ENCODE data around the gene SPEF2.

SPEF2 gene

GRCh38 chr5:35717718-35718117, 100.1 kb downstream of the SPEF2 start:
- TF ChIP-seq GATA2 (IDR thresholded peaks at IDR 0.05; ENCODE audit: low read depth, low read length): no peak
- no peak for TF ChIP-seq GATA3 (IDR thresholded peaks at IDR 0.05; ENCODE audit: low read depth, low read length)

GRCh38 chr5:35735718-35736117, 118.1 kb downstream of the SPEF2 start:
- TF ChIP-seq GATA2 (IDR thresholded peaks at IDR 0.05; ENCODE audit: low read depth, low read length) (no peak), GATA3 (IDR thresholded peaks at IDR 0.05; ENCODE audit: low read depth, low read length) (no peak)

GRCh38 chr5:35736280-35736679, 118.6 kb downstream of the SPEF2 start:
- TF ChIP-seq GATA2 (IDR thresholded peaks at IDR 0.05; ENCODE audit: low read depth, low read length) (no peak), GATA3 (IDR thresholded peaks at IDR 0.05; ENCODE audit: low read depth, low read length) (no peak)

GRCh38 chr5:35741126-35741716, 123.6 kb downstream of the SPEF2 start:
- TF ChIP-seq GATA3 (IDR thresholded peaks at IDR 0.05; ENCODE audit: low read depth, low read length) (no peak), GATA2 (IDR thresholded peaks at IDR 0.05; ENCODE audit: low read depth, low read length) (no peak)

- TF ChIP-seq GATA2 (IDR thresholded peaks at IDR 0.05; ENCODE audit: low read depth, low read length) (no peak), GATA3 (IDR thresholded peaks at IDR 0.05; ENCODE audit: low read depth, low read length) (no peak)
These were observed 124.3 kb downstream of the SPEF2 start for GRCh38 chr5:35741971-35742370.

GRCh38 chr5:35743644-35744043, 126.0 kb downstream of the SPEF2 start:
- TF ChIP-seq GATA2 (IDR thresholded peaks at IDR 0.05; ENCODE audit: low read depth, low read length): no peak
- TF ChIP-seq GATA3 (IDR thresholded peaks at IDR 0.05; ENCODE audit: low read depth, low read length): no peak

- TF ChIP-seq GATA3 (IDR thresholded peaks at IDR 0.05; ENCODE audit: low read depth, low read length) (no peak), GATA2 (IDR thresholded peaks at IDR 0.05; ENCODE audit: low read depth, low read length) (no peak)
These were observed 127.5 kb downstream of the SPEF2 start for GRCh38 chr5:35745193-35745592.

- TF ChIP-seq GATA2 (IDR thresholded peaks at IDR 0.05; ENCODE audit: low read depth, low read length): no peak
- no peak for TF ChIP-seq GATA3 (IDR thresholded peaks at IDR 0.05; ENCODE audit: low read depth, low read length)
These were observed 128.0 kb downstream of the SPEF2 start for GRCh38 chr5:35745660-35746059.

GRCh38 chr5:35752012-35752411, 134.3 kb downstream of the SPEF2 start:
- TF ChIP-seq GATA3 (IDR thresholded peaks at IDR 0.05; ENCODE audit: low read depth, low read length) (no peak), GATA2 (IDR thresholded peaks at IDR 0.05; ENCODE audit: low read depth, low read length) (no peak)

GRCh38 chr5:35753500-35753899, 135.8 kb downstream of the SPEF2 start:
- TF ChIP-seq GATA3 (IDR thresholded peaks at IDR 0.05; ENCODE audit: low read depth, low read length): no peak
- TF ChIP-seq GATA2 (IDR thresholded peaks at IDR 0.05; ENCODE audit: low read depth, low read length): no peak

GRCh38 chr5:35754481-35754880, 136.8 kb downstream of the SPEF2 start:
- TF ChIP-seq GATA3 (IDR thresholded peaks at IDR 0.05; ENCODE audit: low read depth, low read length): no peak
- no peak for TF ChIP-seq GATA2 (IDR thresholded peaks at IDR 0.05; ENCODE audit: low read depth, low read length)

GRCh38 chr5:35755966-35756365, 138.3 kb downstream of the SPEF2 start:
- TF ChIP-seq GATA3 (IDR thresholded peaks at IDR 0.05; ENCODE audit: low read depth, low read length) (no peak), GATA2 (IDR thresholded peaks at IDR 0.05; ENCODE audit: low read depth, low read length) (no peak)

GRCh38 chr5:35758151-35758724, 140.6 kb downstream of the SPEF2 start:
- no peak for TF ChIP-seq GATA3 (IDR thresholded peaks at IDR 0.05; ENCODE audit: low read depth, low read length)
- no peak for TF ChIP-seq GATA2 (IDR thresholded peaks at IDR 0.05; ENCODE audit: low read depth, low read length)

GRCh38 chr5:35761541-35761940, 143.9 kb downstream of the SPEF2 start:
- no peak for TF ChIP-seq GATA3 (IDR thresholded peaks at IDR 0.05; ENCODE audit: low read depth, low read length)
- TF ChIP-seq GATA2 (IDR thresholded peaks at IDR 0.05; ENCODE audit: low read depth, low read length): no peak

- TF ChIP-seq GATA3 (IDR thresholded peaks at IDR 0.05; ENCODE audit: low read depth, low read length) (no peak), GATA2 (IDR thresholded peaks at IDR 0.05; ENCODE audit: low read depth, low read length) (no peak)
These were observed 144.7 kb downstream of the SPEF2 start for GRCh38 chr5:35762368-35762767.

All from SH-SY5Y (cell line).